Trophoblast cell (in vitro differentiated cells and primary cell): Measurements from ENCODE around the gene ZFHX3.

Experiments used
- DNase-seq, 2 donors: peaks; one replicate each; pipeline ENCODE4 v3.0.0-alpha.2; 2016
- H2AFZ ChIP-seq: 2 replicates; pipeline ENCODE4 v1.6.1; 2013; ENCODE audit warnings: low read length, moderate library complexity, mild to moderate bottlenecking; ENCODE audit not compliant: insufficient read depth, poor library complexity
- H2AK5ac ChIP-seq: 2 replicates; pipeline ENCODE4 v1.6.1; 2013; ENCODE audit warnings: mild to moderate bottlenecking, low read length
- H2BK120ac ChIP-seq: 2 replicates; pipeline ENCODE4 v1.6.1; 2013; ENCODE audit warnings: low read length, mild to moderate bottlenecking, moderate library complexity; ENCODE audit not compliant: insufficient read depth, poor library complexity
- H2BK12ac ChIP-seq: 2 replicates; pipeline ENCODE4 v1.6.1; 2013; ENCODE audit warnings: mild to moderate bottlenecking, low read length, moderate library complexity
- H2BK5ac ChIP-seq: 2 replicates; pipeline ENCODE4 v1.6.1; 2013; ENCODE audit warnings: low read length, low read depth, moderate library complexity, mild to moderate bottlenecking; ENCODE audit not compliant: poor library complexity
- H3K14ac ChIP-seq: 2 replicates; pipeline ENCODE4 v1.6.1; 2013; ENCODE audit warnings: mild to moderate bottlenecking, low read length
- H3K18ac ChIP-seq: 2 replicates; pipeline ENCODE4 v1.6.1; 2013; ENCODE audit warnings: mild to moderate bottlenecking, low read length
- H3K23ac ChIP-seq: 2 replicates; pipeline ENCODE4 v1.6.1; 2013; ENCODE audit warnings: low read length
- H3K27ac ChIP-seq: 2 replicates; pipeline ENCODE4 v1.5.1; 2013; ENCODE audit warnings: low read depth, mild to moderate bottlenecking, inconsistent platforms, low read length, moderate library complexity
- H3K27me3 ChIP-seq: 2 replicates; pipeline ENCODE4 v1.6.1; 2013; ENCODE audit warnings: inconsistent platforms, mild to moderate bottlenecking, low read length, moderate library complexity; ENCODE audit not compliant: insufficient read depth
- H3K36me3 ChIP-seq, 2 experiments: 1 replicate in 1 of 2; 2 replicates in 1 of 2; pipeline ENCODE4 v1.6.1; 2013; ENCODE audit warnings: low read length in 2 of 2, mild to moderate bottlenecking in 2 of 2, moderate library complexity in 1 of 2; ENCODE audit not compliant: insufficient read depth in 2 of 2, control insufficient read depth in 1 of 2
- H3K4ac ChIP-seq: 2 replicates; pipeline ENCODE4 v1.6.1; 2013; ENCODE audit warnings: low read depth, mild to moderate bottlenecking, low read length, moderate library complexity
- H3K4me1 ChIP-seq, 2 experiments: 1 replicate in 1 of 2; 2 replicates in 1 of 2; pipeline ENCODE4 v1.6.1; 2013; ENCODE audit warnings: low read length in 2 of 2, mild to moderate bottlenecking in 2 of 2, moderate library complexity in 1 of 2; ENCODE audit not compliant: insufficient read depth in 2 of 2, control insufficient read depth in 1 of 2
- H3K4me2 ChIP-seq: 2 replicates; pipeline ENCODE4 v1.6.1; 2013; ENCODE audit warnings: inconsistent platforms, mild to moderate bottlenecking, low read length, moderate library complexity
- H3K4me3 ChIP-seq: 2 replicates; pipeline ENCODE4 v1.5.1; 2013; ENCODE audit warnings: mild to moderate bottlenecking, low read depth, low read length, inconsistent platforms
- H3K79me1 ChIP-seq: one replicate; pipeline ENCODE4 v1.6.1; 2013; ENCODE audit warnings: low read length
- H3K79me2 ChIP-seq: 2 replicates; pipeline ENCODE4 v1.6.1; 2013; ENCODE audit warnings: low read length, mild to moderate bottlenecking; ENCODE audit not compliant: control insufficient read depth, insufficient read depth, poor library complexity
- H3K9ac ChIP-seq: 2 replicates; pipeline ENCODE4 v1.6.1; 2013; ENCODE audit warnings: mild to moderate bottlenecking, low read length
- H3K9me3 ChIP-seq: 2 replicates; pipeline ENCODE4 v1.6.1; 2013; ENCODE audit warnings: low read depth, mild to moderate bottlenecking, control low read depth, inconsistent platforms, low read length; ENCODE audit not compliant: insufficient read depth
- H4K12ac ChIP-seq: 2 replicates; pipeline ENCODE4 v1.6.1; 2013; ENCODE audit warnings: low read depth, mild to moderate bottlenecking, low read length, moderate library complexity
- H4K8ac ChIP-seq: 2 replicates; pipeline ENCODE4 v1.6.1; 2013; ENCODE audit warnings: low read depth, mild to moderate bottlenecking, low read length, moderate library complexity
- H4K91ac ChIP-seq: one replicate; pipeline ENCODE4 v1.6.1; 2013; ENCODE audit warnings: low read depth, mild to moderate bottlenecking, low read length, moderate library complexity
- WGBS: extraction: QIAGEN DNeasy Blood & Tissue Kit; methylation state at CpG from one replicate; pipeline ENCODE4 v1.1.7; 2013; ENCODE audit warnings: missing lambda C conversion rate; ENCODE audit not compliant: insufficient read length, insufficient coverage; ENCODE audit errors: extremely low coverage; 5-methylcytosine and 5-hydroxymethylcytosine counted together

The ZFHX3 gene

GRCh38 chr16:72835086-72835485 is 212.8 kb downstream of the ZFHX3 start:
- no peaks in the 10 kb centered on the region for H3K79me1 ChIP-seq
- DNase-seq, result no peak
- H3K27me3 ChIP-seq, result no peaks in the 10 kb centered on the region
- peaks cover 2% of the 10 kb centered on the region in 2 experiments for H3K36me3 ChIP-seq
- H2AK5ac ChIP-seq, result no peak overlapping the region
- no peak overlapping the region for H3K27ac ChIP-seq
- H2BK12ac ChIP-seq, result no peak overlapping the region
- peaks cover 4 to 12% of the 10 kb centered on the region in 2 experiments for H3K4me1 ChIP-seq
- no peak overlapping the region for H3K14ac ChIP-seq
- no peak overlapping the region for H3K9ac ChIP-seq
- WGBS, result no CpG with 5 or more reads among the region's 7 CpGs
- H4K91ac ChIP-seq, result no peak overlapping the region
- H3K4me3 ChIP-seq, result no peak overlapping the region
- H4K12ac ChIP-seq, result no peak overlapping the region
- no peak overlapping the region for H3K23ac ChIP-seq
- no peak overlapping the region for H3K18ac ChIP-seq
- H3K4me2 ChIP-seq, result no peak overlapping the region
- no peaks in the 10 kb centered on the region for H3K79me2 ChIP-seq
- no peak overlapping the region for H2AFZ ChIP-seq
- H3K4ac ChIP-seq, result no peak overlapping the region
- no peak overlapping the region for H4K8ac ChIP-seq
- H3K9me3 ChIP-seq, result peaks cover 2% of the 10 kb centered on the region
- no peak overlapping the region for H2BK5ac ChIP-seq
- no peak overlapping the region for H2BK120ac ChIP-seq

- WGBS, result no CpG with 5 or more reads among the region's 9 CpGs
Observed at GRCh38 chr16:72834499-72834898, 213.4 kb downstream of the ZFHX3 start.

DNA sequence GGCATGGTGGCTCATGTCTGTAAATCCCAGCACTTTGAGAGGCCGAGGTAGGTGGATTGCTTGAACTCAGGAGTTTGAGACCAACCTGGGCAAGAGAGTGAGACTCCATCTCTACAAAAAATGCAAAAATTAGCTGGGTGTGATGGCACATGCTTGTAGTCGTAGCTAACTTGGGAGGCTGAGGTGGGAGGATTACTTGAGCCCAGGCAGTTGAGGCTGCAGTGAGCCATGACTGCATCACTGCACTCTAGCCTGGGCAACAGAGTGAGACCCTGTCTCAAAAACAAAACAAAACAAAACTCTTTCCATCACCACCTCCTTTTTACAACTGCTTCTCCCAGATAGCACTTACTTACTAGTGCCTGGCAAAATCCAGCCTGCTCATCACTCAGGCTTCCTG is 214.0 kb downstream of the ZFHX3 start:
- Histone ChIP-seq H2AFZ (no peak overlapping the region), H3K4me2 (no peak overlapping the region), H3K4me1 (peaks cover 3 to 13% of the 10 kb centered on the region in 2 experiments), H3K27me3 (no peaks in the 10 kb centered on the region), H3K9ac (no peak overlapping the region), H2BK12ac (no peak overlapping the region), H2BK5ac (no peak overlapping the region), H3K79me2 (no peaks in the 10 kb centered on the region), H3K4me3 (no peak overlapping the region), H3K9me3 (peaks cover 2% of the 10 kb centered on the region), H3K79me1 (no peaks in the 10 kb centered on the region), H3K4ac (no peak overlapping the region), H3K18ac (no peak overlapping the region), H4K12ac (no peak overlapping the region), H3K27ac (no peak overlapping the region), H4K8ac (no peak overlapping the region), H3K36me3 (peaks cover 7% of the 10 kb centered on the region in 2 experiments), H4K91ac (no peak overlapping the region), H2AK5ac (no peak overlapping the region), H3K14ac (no peak overlapping the region), H2BK120ac (no peak overlapping the region), H3K23ac (no peak overlapping the region)
- no CpG with 5 or more reads among the region's 2 CpGs for WGBS
- DNase-seq, result no peak

More at GRCh38 chr16:72834499-72834898, 213.4 kb downstream of the ZFHX3 start:
- Histone ChIP-seq H3K79me1 (no peaks in the 10 kb centered on the region), H4K8ac (no peak overlapping the region), H3K18ac (no peak overlapping the region), H3K4me3 (no peak overlapping the region), H3K14ac (no peak overlapping the region), H3K27ac (no peak overlapping the region), H3K9ac (no peak overlapping the region), H2BK120ac (no peak overlapping the region), H3K9me3 (peaks cover 2% of the 10 kb centered on the region), H2AFZ (no peak overlapping the region), H4K91ac (no peak overlapping the region), H3K4ac (no peak overlapping the region), H3K79me2 (no peaks in the 10 kb centered on the region), H2BK5ac (no peak overlapping the region), H3K27me3 (no peaks in the 10 kb centered on the region), H3K4me1 (peaks cover 3 to 13% of the 10 kb centered on the region in 2 experiments), H3K23ac (no peak overlapping the region), H3K36me3 (peaks cover 3 to 4% of the 10 kb centered on the region in 2 experiments), H2AK5ac (no peak overlapping the region), H3K4me2 (no peak overlapping the region), H2BK12ac (no peak overlapping the region), H4K12ac (no peak overlapping the region)
- no peak for DNase-seq

GRCh38 chr16:72833482-72833881 is 214.4 kb downstream of the ZFHX3 start:
- no peak for DNase-seq
- Histone ChIP-seq H2BK5ac (no peak overlapping the region), H3K14ac (no peak overlapping the region), H3K79me2 (no peaks in the 10 kb centered on the region), H2BK12ac (no peak overlapping the region), H3K36me3 (peaks cover 7 to 8% of the 10 kb centered on the region in 2 experiments), H2BK120ac (no peak overlapping the region), H4K91ac (no peak overlapping the region), H2AK5ac (no peak overlapping the region), H4K8ac (no peak overlapping the region), H2AFZ (no peak overlapping the region), H3K27me3 (no peaks in the 10 kb centered on the region), H3K4ac (no peak overlapping the region), H3K4me1 (peaks cover 1 to 11% of the 10 kb centered on the region in 2 experiments), H3K4me3 (no peak overlapping the region), H3K9ac (no peak overlapping the region), H3K18ac (no peak overlapping the region), H3K27ac (no peak overlapping the region), H3K79me1 (no peaks in the 10 kb centered on the region), H3K9me3 (peaks cover 2% of the 10 kb centered on the region), H4K12ac (no peak overlapping the region), H3K4me2 (no peak overlapping the region), H3K23ac (no peak overlapping the region)
- no CpG with 5 or more reads among the region's 3 CpGs for WGBS
